A549 (cell line): ENCODE data around the gene MYOF. TPM values are rescaled to one million over a fixed set of nuclear protein-coding genes. Genes with fewer than 3 reads are reported as not detected.

Experiments used
- ATAC-seq, 2 experiments: fragments of 200-7000 bp in 1 of 2; fragments of >200 bp in 1 of 2; cut with Nextera tagmentation in 1 of 2; cut with Tn5 transposase in 1 of 2; 3 replicates each; pipeline versions ENCODE4 v1.8.0 to v1.9.1; 2018 to 2020; ENCODE audit warnings: mild to moderate bottlenecking in 1 of 2, moderate library complexity in 1 of 2
- CTCF ChIA-PET: fragments of 300-600 bp; sonication (Branson Sonifier 250); formaldehyde crosslinking; extraction: SDS; loops from one replicate; lab custom pipeline; 2021; ENCODE audit warnings: antibody characterized with exemption, inconsistent platforms; lab: Yijun Ruan, JAX
- POLR2A ChIA-PET: fragments of 350-600 bp; formaldehyde crosslinking; extraction: SDS; loops from one replicate; lab custom pipeline; 2021; ENCODE audit warnings: antibody characterized with exemption, inconsistent platforms; lab: Yijun Ruan, JAX
- DNase-seq, 2 experiments: peaks; one replicate each; pipeline versions ENCODE4 v3.0.0 to v3.0.0-alpha.2; 2011 to 2016; ENCODE audit warnings: low read depth in 1 of 2, low spot score in 1 of 2
- FAIRE-seq: peaks from 2 replicates; lab custom pipeline; 2011; peaks lifted over from hg19 to GRCh38; lab: Jason Lieb, UNC
- H3K27ac ChIP-seq, 2 experiments: fragments of >200 bp; sonication (Bioruptor Twin); formaldehyde crosslinking; 3 replicates each; pipeline ENCODE4 v1.5.1; 2016 to 2017
- H3K4me1 ChIP-seq: fragments of >200 bp; sonication (Bioruptor Twin); formaldehyde crosslinking; 3 replicates; pipeline ENCODE4 v1.6.1; 2016
- H3K4me2 ChIP-seq: fragments of >200 bp; sonication (Bioruptor Twin); formaldehyde crosslinking; 3 replicates; pipeline ENCODE4 v1.6.1; 2016
- H3K4me3 ChIP-seq: fragments of >200 bp; sonication (Bioruptor Twin); formaldehyde crosslinking; 3 replicates; pipeline ENCODE4 v1.5.1; 2016
- H3K9me3 ChIP-seq: fragments of >200 bp; sonication (Bioruptor Twin); formaldehyde crosslinking; 3 replicates; pipeline ENCODE4 v1.6.1; 2016
- EHMT2 ChIP-seq: fragments of 200-600 bp; sonication (generic); IDR thresholded peaks from 2 replicates; pipeline ENCODE4 v1.6.1; 2016; ENCODE audit warnings: antibody characterized with exemption, low read depth, mild to moderate bottlenecking, moderate library complexity
- EP300 ChIP-seq, 2 experiments: fragments of >200 bp; sonication (Bioruptor Twin); formaldehyde crosslinking; IDR thresholded peaks; 2 replicates in 1 of 2; 3 replicates in 1 of 2; pipeline ENCODE4 v1.6.1; 2016 to 2017
- FOSL2 ChIP-seq, 2 experiments: fragments of 450-650 bp in 1 of 2; fragments of >200 bp in 1 of 2; sonication (Bioruptor Twin) in 1 of 2; formaldehyde crosslinking; IDR thresholded peaks; 2 replicates each; pipeline versions ENCODE4 v1.5.0 to v1.6.1; 2016 to 2020; ENCODE audit warnings: mild to moderate bottlenecking in 1 of 2, moderate library complexity in 1 of 2
- HDAC2 ChIP-seq: fragments of 200-600 bp; sonication (generic); IDR thresholded peaks from 2 replicates; pipeline ENCODE4 v1.6.1; 2016
- HOXA7 ChIP-seq: fragments of 250-450 bp; sonication (Bioruptor Pico); IDR thresholded peaks from 2 replicates; pipeline ENCODE4 v1.5.0; 2020; ENCODE audit warnings: mild to moderate bottlenecking, moderate library complexity
- HOXB13 ChIP-seq: fragments of 250-450 bp; sonication (Bioruptor Pico); IDR thresholded peaks from 2 replicates; pipeline ENCODE4 v1.5.0; 2020; ENCODE audit warnings: low read depth, mild to moderate bottlenecking, moderate library complexity
- JUNB ChIP-seq: fragments of >200 bp; sonication (Bioruptor Twin); formaldehyde crosslinking; IDR thresholded peaks from 2 replicates; pipeline ENCODE4 v1.6.1; 2016
- MAFK ChIP-seq: fragments of 450-650 bp; IDR thresholded peaks from 2 replicates; pipeline ENCODE4 v1.6.1; 2014; ENCODE audit not compliant: partially characterized antibody
- NFE2L2 ChIP-seq: fragments of 150-350 bp; conservative IDR thresholded peaks from 2 replicates; pipeline ENCODE4 v1.6.1; 2014; ENCODE audit warnings: low read length
- NR3C1 ChIP-seq: fragments of >200 bp; sonication (Bioruptor Twin); formaldehyde crosslinking; IDR thresholded peaks from 3 replicates; pipeline ENCODE4 v1.6.1; 2017
- RAD21 ChIP-seq, 2 experiments: fragments of >200 bp in 1 of 2; sonication (Bioruptor Twin) in 1 of 2; formaldehyde crosslinking in 1 of 2; IDR thresholded peaks in 1 of 2; conservative IDR thresholded peaks in 1 of 2; 2 replicates in 1 of 2; 3 replicates in 1 of 2; pipeline ENCODE4 v1.6.1; 2012 to 2018; ENCODE audit warnings: inconsistent platforms in 1 of 2
- RARB ChIP-seq: fragments of 250-450 bp; sonication (Bioruptor Pico); IDR thresholded peaks from 2 replicates; pipeline ENCODE4 v1.8.0; 2021; ENCODE audit warnings: mild to moderate bottlenecking, moderate library complexity
- RFX5 ChIP-seq: fragments of 450-650 bp; IDR thresholded peaks from 2 replicates; pipeline ENCODE4 v1.7.1; 2014; ENCODE audit warnings: antibody characterized with exemption, mild to moderate bottlenecking, moderate library complexity
- RNF2 ChIP-seq: fragments of 200-600 bp; sonication (generic); IDR thresholded peaks from 2 replicates; pipeline ENCODE4 v1.6.1; 2016; ENCODE audit warnings: low read depth, mild to moderate bottlenecking, antibody characterized with exemption, moderate library complexity, borderline replicate concordance
- SMC3 ChIP-seq: fragments of >200 bp; sonication (Bioruptor Twin); formaldehyde crosslinking; IDR thresholded peaks from 3 replicates; pipeline ENCODE4 v1.6.1; 2018; ENCODE audit warnings: inconsistent platforms
- ZC3H11A ChIP-seq: fragments of 450-650 bp; IDR thresholded peaks from 2 replicates; pipeline ENCODE4 v1.6.1; 2014; ENCODE audit warnings: antibody characterized with exemption, mild to moderate bottlenecking
- ZNF302 ChIP-seq: fragments of 250-450 bp; sonication (Bioruptor Pico); IDR thresholded peaks from 2 replicates; pipeline ENCODE4 v1.9.0; 2021; ENCODE audit warnings: inconsistent platforms, mild to moderate bottlenecking, moderate library complexity
- ZSCAN20 ChIP-seq: fragments of 250-450 bp; sonication (Bioruptor Pico); IDR thresholded peaks from 2 replicates; pipeline ENCODE4 v1.8.0; 2022; ENCODE audit warnings: mild to moderate bottlenecking, moderate library complexity
- WGBS: methylation state at CpG from one replicate; pipeline ENCODE4 v1.1.6; 2017; ENCODE audit errors: missing lambda C conversion rate; 5-methylcytosine and 5-hydroxymethylcytosine counted together
- polyA plus RNA-seq, 4 experiments: library from polyadenylated mRNA; depleted of rRNA in 3 of 4; stranded (reverse); fragments of >200 nt; fragmentation: RNase III in 1 of 4; extraction: RNeasy Plus Mini Kit Qiagen cat#74134 plus additional on column Dnase treatment in 1 of 4; gene quantifications; 2 replicates in 3 of 4; 3 replicates in 1 of 4; pipeline ENCODE4 v1.2.3, GENCODE V29; 2011 to 2017
- TF ChIP-seq, protein P1 (sequence below): IDR thresholded peaks from 2 replicates; pipeline ENCODE4 v1.6.1; 2012
- TF ChIP-seq, protein P2 (sequence below): IDR thresholded peaks from 2 replicates; pipeline ENCODE4 v1.6.1; 2012
- TF ChIP-seq, protein P3 (sequence below): fragments of >200 bp; sonication (Bioruptor Twin); formaldehyde crosslinking; IDR thresholded peaks from 2 replicates; pipeline ENCODE4 v1.6.1; 2016
- TF ChIP-seq, protein P4 (sequence below): fragments of >200 bp; sonication (Bioruptor Twin); formaldehyde crosslinking; IDR thresholded peaks from 3 replicates; pipeline ENCODE4 v1.6.1; 2016

The MYOF gene
- polyA plus RNA-seq, 2 of the 4 experiments (the other 2 are of a cell fraction): 190 to 265 TPM

DNA sequence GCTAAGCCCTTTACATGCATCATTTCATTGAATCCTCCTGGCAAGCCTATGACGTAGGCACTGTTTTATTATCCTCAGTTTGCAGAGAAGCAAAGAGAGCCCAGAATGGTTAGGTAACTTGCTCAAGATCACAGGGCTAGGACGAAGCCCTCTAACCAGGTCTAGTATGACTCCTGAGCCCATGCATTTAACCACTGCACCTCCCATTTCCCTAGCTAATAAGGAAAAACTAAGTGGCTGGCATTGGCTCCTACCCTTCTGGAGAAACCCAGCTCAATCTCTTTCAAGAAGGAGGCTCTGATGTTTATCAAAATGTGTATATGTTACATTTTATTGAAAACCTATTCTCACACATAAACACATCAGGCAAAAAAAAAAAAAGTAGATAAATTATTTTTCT is 19.8 kb downstream of the MYOF start:
- Histone ChIP-seq H3K4me2 (peak overlapping the region; percentile 93), H3K4me1 (peaks cover 93% of the 10 kb centered on the region), H3K9me3 (no peaks in the 10 kb centered on the region), H3K4me3 (no peak overlapping the region), H3K27ac (peak overlapping the region; percentile 96 to 99)
- POLR2A ChIA-PET: interaction anchor here (0.8 to 2.0 kb wide), 2 partner anchors 18 to 25 kb away, joined by 4 to 8 read pairs; no protein-coding TSS in a partner anchor
- no peak for DNase-seq
- ATAC-seq: no peak
- 32% methylated on average over 2 of the region's 2 CpGs for WGBS
- FAIRE-seq: no peak
- CTCF ChIA-PET: interaction anchor here (1.5 to 41.4 kb wide), 8 partner anchors 9 to 80 kb away, joined by 3 to 924 read pairs (median 19); partner anchors contain the start of gene MYOF
- TF ChIP-seq SMC3 (no peak), EHMT2 (no peak), RAD21 (conservative IDR thresholded peaks at IDR 0.05 in 1 of 2, IDR thresholded peaks at IDR 0.05 in 1 of 2) (no peak), HOXA7 (no peak), FOSL2 (IDR thresholded peaks at IDR 0.05) (no peak), FOSL2 (CRISPR knock-in tag; IDR thresholded peaks at IDR 0.05) (no peak)
- TF ChIP-seq, protein P1, sequence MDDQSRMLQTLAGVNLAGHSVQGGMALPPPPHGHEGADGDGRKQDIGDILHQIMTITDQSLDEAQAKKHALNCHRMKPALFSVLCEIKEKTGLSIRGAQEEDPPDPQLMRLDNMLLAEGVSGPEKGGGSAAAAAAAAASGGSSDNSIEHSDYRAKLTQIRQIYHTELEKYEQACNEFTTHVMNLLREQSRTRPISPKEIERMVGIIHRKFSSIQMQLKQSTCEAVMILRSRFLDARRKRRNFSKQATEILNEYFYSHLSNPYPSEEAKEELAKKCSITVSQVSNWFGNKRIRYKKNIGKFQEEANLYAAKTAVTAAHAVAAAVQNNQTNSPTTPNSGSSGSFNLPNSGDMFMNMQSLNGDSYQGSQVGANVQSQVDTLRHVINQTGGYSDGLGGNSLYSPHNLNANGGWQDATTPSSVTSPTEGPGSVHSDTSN: no peak

DNA sequence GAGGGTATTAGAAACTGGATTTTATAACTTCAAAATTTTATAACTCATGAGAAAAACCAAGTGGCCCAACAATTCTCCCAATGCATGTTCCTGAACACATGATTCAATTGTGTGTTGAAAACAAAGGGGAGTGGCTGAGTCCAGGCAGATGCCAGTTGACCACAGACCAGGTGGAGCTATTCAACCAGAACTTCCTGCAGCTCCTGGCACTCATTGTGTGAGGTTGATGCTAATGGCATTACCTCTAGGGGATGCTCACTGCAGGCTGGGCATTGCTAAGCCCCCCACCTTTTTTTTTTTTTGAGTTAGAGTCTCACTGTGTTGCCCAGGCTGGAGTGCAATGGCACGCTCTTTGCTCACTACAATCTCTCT is 20.3 kb downstream of the MYOF start:
- ChIA-PET CTCF (interaction anchor here (1.5 to 41.4 kb wide), 7 partner anchors 9 to 80 kb away, joined by 3 to 924 read pairs (median 17); partner anchors contain the start of gene MYOF), POLR2A (interaction anchor here (0.6 to 2.0 kb wide), 4 partner anchors 16 to 25 kb away, joined by 4 to 8 read pairs (median 5); partner anchors contain the start of gene MYOF)
- H3K9me3 ChIP-seq: no peaks in the 10 kb centered on the region
- peaks cover 95% of the 10 kb centered on the region for H3K4me1 ChIP-seq
- peak overlapping the region; percentile 96 to 99 for H3K27ac ChIP-seq
- peak in 1 of 2 experiments; percentile 68 for DNase-seq
- TF ChIP-seq ZC3H11A: no peak
- TF ChIP-seq, protein P2, sequence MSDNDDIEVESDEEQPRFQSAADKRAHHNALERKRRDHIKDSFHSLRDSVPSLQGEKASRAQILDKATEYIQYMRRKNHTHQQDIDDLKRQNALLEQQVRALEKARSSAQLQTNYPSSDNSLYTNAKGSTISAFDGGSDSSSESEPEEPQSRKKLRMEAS: peak; percentile 54; the same call in 1 of the 2 replicates
- FAIRE-seq: no peak
- ATAC-seq: no peak
- H3K4me2 ChIP-seq: peak overlapping the region; percentile 93
- H3K4me3 ChIP-seq: no peak overlapping the region
- WGBS: 89% methylated on average over 1 of the region's 1 CpG

DNA sequence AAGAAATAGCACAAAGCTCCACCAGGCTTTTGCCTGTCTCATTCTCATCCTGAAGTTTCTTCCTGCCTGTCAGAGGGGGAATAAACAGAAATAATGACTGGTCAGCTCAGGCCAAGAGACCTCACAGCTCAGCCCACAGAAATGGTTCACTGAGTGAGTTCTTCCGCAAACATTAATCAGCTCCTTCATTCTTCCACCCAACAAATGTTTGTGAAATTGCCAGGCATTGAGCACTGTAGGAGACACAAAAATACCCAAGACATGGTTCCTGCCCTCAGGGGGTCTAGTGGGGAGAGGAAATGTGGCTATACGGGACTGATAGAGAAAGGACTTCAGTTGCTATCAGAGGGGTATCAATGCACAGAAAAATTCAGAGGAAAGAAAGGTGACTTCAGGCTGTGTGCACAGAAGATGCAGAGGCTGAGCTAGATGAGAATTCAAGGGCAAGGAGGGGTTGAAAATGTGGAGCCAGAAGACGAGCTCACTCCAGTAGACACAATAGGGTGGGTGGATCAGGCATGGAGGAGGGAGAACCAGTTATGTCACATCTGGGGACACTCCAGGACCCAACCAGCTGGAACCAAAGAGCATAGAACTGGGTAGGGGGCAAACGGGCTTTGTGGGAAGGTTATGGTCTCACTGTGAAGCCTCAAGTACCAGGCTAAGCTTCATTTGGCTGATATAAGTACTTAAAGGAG is 20.9 kb downstream of the MYOF start:
- Histone ChIP-seq H3K27ac (peak overlapping the region; percentile 96 to 99), H3K4me1 (peaks cover 95% of the 10 kb centered on the region), H3K4me3 (no peak overlapping the region), H3K9me3 (no peaks in the 10 kb centered on the region), H3K4me2 (peak overlapping the region; percentile 93)
- ChIA-PET CTCF (interaction anchor here (0.7 to 41.4 kb wide), 8 partner anchors 10 to 79 kb away, joined by 3 to 924 read pairs (median 15); partner anchors contain the start of gene MYOF), POLR2A (interaction anchor here (0.6 to 3.3 kb wide), 4 partner anchors 16 to 24 kb away, joined by 4 to 22 read pairs (median 7); partner anchors contain the start of gene MYOF)
- no peak for ATAC-seq
- no peak for FAIRE-seq
- TF ChIP-seq RFX5 (no peak), MAFK (no peak), NFE2L2 (no peak), ZNF302 (no peak), EP300 (IDR thresholded peaks at IDR 0.05) (no peak), RARB (CRISPR knock-in tag) (no peak), RNF2 (no peak), ZSCAN20 (no peak), HOXB13 (no peak), HDAC2 (no peak), EHMT2 (no peak), JUNB (no peak), NR3C1 (no peak)
- TF ChIP-seq, protein P3, sequence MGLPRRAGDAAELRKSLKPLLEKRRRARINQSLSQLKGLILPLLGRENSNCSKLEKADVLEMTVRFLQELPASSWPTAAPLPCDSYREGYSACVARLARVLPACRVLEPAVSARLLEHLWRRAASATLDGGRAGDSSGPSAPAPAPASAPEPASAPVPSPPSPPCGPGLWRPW: no peak
- TF ChIP-seq, protein P4, sequence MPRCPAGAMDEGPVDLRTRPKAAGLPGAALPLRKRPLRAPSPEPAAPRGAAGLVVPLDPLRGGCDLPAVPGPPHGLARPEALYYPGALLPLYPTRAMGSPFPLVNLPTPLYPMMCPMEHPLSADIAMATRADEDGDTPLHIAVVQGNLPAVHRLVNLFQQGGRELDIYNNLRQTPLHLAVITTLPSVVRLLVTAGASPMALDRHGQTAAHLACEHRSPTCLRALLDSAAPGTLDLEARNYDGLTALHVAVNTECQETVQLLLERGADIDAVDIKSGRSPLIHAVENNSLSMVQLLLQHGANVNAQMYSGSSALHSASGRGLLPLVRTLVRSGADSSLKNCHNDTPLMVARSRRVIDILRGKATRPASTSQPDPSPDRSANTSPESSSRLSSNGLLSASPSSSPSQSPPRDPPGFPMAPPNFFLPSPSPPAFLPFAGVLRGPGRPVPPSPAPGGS: no peak
- TF ChIP-seq, protein P1: no peak
- DNase-seq: no peak
- WGBS: 48% methylated on average over 4 of the region's 4 CpGs
